Activated T-cell treated with anti-CD3 and anti-CD28 coated beads for 48 hours (primary cell): ENCODE data around the gene SNX9.
A peak's percentile ranks its signal among the peaks of the same experiment; 100 is the strongest.
"Not testable (repeated sequence)": the region's sequence is repeated elsewhere in the genome, so short reads cannot be mapped to it uniquely, and the experiment has no call there.

ENCODE experiments used
- DNase-seq: peaks from one replicate; pipeline ENCODE4 v3.0.0-alpha.2; 2020; ENCODE audit warnings: low read depth

Gene SNX9

DNA sequence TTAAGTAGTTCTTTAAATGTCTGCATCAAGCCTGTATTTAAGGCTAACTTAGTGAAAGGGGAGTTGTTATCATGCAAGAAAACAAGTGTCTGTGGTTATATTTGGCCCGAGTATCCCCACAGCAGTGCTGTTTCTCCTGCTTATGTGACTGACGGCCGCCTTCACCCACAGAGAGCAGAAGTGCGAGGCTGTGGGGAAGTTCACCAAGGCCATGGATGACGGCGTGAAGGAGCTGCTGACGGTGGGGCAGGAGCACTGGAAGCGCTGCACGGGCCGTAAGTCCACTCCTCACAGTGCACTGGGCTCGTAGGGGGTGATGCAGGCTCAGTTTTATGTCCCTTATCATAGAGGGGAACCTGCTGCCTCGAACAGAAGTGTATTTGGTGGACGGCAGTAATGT, 105.4 kb downstream of the SNX9 start:
- DNase-seq, result no peak

- DNase-seq, result no peak
These were observed 106.0 kb downstream of the SNX9 start for GRCh38 chr6:157929076-157929475.

DNA sequence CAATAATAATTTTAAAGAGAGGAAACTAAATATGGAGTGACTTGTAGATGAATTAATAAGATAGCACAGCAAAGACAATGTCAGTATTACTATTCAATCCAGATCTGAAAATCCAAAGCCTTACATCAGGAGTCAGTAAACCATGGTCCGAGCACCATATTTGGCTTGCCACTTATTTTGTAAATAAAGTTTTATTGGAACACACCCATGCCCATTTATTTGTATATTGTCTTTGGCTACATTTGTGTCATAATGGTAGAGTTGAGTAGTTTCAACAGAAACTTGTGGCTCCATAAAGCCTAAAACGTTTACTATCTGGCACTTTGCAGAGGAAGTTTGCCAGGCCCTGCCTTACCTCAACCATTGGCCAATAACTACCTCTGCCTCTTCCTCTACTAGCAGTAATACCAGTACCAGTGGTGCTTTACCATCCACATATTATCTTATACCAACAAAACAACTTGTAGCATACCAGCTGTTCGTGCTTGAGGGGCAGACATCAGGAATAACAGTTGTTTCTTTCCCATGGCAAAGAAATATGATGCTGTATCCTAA, 106.8 kb downstream of the SNX9 start:
- DNase-seq, result no peak

DNA sequence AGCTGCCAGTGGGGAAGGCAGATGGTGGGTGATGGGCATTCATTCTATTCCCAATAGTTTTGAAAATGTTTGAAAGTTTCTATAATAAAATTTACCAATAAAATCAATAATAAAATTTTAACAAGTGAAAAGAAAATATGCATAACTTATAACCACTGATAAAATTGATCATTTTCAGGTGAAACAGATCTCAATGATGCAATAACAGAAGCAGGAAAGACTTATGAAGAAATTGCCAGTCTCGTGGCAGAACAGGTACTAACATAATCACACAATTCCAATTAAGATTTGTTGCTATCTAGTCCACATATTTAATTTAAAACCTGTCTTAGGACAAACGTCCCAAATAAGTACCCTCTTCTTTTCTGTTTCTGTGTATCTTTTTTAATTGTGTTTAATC, 112.7 kb downstream of the SNX9 start:
- DNase-seq, result no peak

DNA sequence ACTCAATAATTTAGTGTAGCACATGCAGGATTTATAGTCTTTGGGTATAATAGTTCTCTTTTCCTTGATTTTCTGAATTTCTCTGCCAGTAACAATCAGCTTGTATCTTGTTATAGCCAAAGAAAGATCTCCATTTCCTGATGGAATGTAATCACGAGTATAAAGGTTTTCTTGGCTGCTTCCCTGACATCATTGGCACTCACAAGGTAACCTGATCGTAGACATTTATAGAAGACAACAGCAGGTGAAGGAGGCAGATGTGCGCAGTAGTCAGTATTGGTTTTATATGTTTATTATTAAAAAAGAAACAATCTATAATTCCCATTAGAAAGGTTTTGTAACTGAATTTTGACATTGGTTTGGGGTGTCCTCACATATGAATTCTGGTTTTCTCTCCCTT, 114.3 kb downstream of the SNX9 start:
- DNase-seq, result no peak

GRCh38 chr6:157937916-157938315, 114.9 kb downstream of the SNX9 start:
- DNase-seq, result no peak

GRCh38 chr6:157940375-157941036, 117.5 kb downstream of the SNX9 start:
- DNase-seq, result peak; percentile 65

- no peak for DNase-seq
These were observed 118.2 kb downstream of the SNX9 start for GRCh38 chr6:157941101-157941863.

DNA sequence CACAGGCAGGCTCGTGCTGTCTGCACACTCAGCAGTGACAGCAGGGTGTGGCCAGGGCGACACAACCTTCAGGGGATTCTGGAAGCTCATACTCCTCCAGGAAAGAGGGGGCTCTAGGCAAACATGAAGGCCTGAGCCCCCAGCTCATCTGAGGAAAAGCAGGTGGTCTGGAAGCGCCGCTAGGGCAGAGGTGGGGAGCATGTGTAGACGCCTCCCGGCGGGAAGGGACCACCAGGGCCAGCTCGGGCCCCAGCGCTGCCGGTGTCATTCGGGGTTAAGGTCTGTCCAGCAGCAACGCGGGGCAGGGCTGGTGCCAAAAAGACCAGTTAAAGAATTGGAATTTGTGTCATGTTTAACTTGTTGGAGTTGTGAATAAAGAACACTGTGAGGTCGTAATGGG, 119.3 kb downstream of the SNX9 start:
- DNase-seq, result no peak

DNA sequence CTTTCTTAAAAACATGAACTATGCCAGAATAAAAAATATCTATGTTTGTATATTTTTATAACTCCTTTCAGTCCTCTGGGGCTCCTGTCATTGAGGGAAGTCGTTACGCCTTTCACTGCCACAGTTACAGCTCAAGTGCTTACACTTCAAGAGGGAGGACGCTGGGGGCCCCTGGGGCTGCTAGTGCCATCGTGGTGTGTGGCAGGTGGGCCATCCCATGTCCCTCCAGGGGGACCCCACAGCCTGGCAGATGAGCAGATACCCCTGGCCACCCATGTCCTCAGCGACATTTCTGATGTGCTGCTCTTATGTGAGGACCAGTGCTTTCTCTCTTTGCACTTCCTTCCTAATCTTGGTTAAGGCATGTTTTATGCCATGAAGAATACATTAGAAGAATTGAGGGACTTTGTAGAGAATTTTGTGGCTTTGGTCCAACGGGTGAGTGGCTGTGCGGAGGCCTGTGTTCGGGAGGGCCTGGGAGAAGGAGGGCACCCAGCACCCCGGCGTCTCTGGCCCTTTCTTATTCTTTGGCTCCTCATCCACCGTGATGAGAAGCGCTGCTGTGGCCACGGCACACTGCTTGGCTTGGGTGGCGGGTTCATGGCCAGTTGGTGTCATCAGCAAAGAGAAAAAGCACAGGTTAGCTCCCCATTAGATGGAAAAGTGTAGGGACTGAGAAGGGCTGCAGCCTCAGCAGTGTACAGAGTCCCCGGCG, 120.4 kb downstream of the SNX9 start:
- DNase-seq, result no peak

GRCh38 chr6:157943964-157944283, 120.9 kb downstream of the SNX9 start:
- DNase-seq, result no peak

- peak; percentile 41 for DNase-seq
These were observed 122.2 kb downstream of the SNX9 start for GRCh38 chr6:157944983-157945931.

- DNase-seq, result no peak
These were observed 123.1 kb downstream of the SNX9 start for GRCh38 chr6:157946053-157946617.

GRCh38 chr6:157946865-157947532, 124.0 kb downstream of the SNX9 start:
- no peak for DNase-seq

DNA sequence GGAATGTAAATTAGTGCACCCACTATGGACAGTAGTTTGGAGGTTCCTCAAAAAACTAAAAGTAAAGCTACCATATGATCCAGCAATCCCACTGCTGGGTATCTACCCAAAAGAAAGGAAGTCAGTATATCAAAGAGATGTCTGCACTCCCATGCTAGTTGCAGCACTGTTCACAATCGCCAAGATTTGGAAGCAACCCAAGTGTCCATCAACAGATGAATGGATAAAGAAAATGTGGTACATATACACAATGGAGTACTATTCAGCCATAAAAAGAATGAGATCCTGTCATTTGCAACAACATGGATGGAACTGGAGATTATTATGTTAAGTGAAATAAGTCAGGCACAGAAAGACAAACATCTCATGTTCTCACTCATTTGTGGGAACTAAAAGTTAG, 127.9 kb downstream of the SNX9 start:
- not testable (repeated sequence) for DNase-seq

DNA sequence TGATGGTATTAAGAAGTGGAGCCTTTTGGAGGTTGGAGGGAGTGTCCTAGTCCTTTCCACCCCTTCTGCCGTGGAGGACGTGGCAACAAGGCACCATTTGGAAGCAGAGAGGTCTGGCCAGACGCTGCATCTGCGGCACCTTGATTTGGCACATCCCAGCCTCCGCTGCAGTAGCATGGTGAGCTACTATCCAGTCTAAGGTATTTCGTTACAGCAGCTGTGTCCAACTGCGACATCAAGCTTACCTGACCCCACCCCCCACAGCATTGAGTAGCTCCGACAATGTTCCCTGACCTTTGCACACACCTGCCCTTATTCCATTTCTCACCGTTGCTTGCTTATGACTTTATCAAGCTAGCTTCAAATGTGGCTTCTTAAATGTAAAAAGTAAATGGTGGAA, 128.8 kb downstream of the SNX9 start:
- no peak for DNase-seq

GRCh38 chr6:157952861-157953351, 129.9 kb downstream of the SNX9 start:
- DNase-seq, result no peak

- DNase-seq, result no peak
These were observed 130.6 kb downstream of the SNX9 start for GRCh38 chr6:157953580-157954091.

DNA sequence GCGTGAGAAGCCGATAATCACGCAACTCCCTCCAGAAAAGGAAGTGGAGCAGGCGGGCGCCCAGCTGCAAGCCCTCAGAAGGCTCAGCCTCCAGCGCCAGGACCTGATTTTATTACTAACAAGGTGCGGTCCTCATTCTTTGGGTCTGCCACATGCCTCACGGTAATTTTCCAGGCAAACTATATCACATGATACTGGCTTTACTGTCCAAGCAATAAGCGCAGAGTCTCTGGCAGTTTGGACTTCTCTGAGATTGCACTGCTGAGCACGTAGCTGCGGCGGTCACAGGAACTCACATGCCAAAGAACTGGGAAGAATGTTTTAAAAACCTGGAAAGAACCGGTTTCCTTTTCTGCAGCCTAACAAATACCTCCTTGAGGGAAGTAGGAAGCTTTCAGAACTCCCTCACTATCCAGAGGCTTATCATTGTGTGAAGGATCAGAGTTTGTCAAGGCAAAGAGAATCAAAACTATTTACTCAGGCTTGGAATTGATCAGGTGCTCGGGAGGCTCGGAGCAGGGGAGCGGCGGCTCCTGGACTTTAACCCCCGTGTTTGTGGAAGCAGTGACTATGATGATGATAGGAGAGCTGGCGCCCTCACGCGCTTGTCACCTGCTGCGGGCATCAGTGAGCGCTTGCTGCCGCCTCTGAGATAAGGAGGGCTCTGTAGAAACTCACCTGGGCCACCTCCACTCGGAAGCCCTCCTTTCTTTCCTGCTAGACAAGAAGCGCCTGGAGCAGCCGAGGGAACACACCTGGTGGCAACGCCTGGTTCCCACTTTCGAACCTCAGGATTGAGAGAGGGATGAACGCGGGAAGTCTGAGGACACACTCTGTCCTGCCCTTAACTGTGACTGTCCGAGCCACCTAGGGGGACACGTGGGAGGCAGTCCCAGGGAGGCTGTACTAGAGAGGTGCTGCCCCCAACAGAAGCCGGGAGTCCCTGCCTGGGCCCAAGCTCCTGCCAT, 131.4 kb downstream of the SNX9 start:
- no peak for DNase-seq
